Activated CD8-positive, alpha-beta memory T cell treated with anti-CD3 and anti-CD28 coated beads, Interleukin-2, amount 50 U/mL, for 4 hours (primary cell): ENCODE measurements around the gene FFAR1.

Experiments used
- DNase-seq: peaks from one replicate; pipeline ENCODE4 v3.0.0-alpha.2; 2020

FFAR1 gene

GRCh38 chr19:35315883-35316282, 31.8 kb upstream of the FFAR1 start:
- DNase-seq: no peak

GRCh38 chr19:35316560-35316959, 31.1 kb upstream of the FFAR1 start:
- no peak for DNase-seq

GRCh38 chr19:35317464-35318043, 30.1 kb upstream of the FFAR1 start:
- DNase-seq: no peak

GRCh38 chr19:35318679-35319448, 28.8 kb upstream of the FFAR1 start:
- DNase-seq: no peak

GRCh38 chr19:35320065-35320713, 27.5 kb upstream of the FFAR1 start:
- DNase-seq: no peak

GRCh38 chr19:35321291-35321690, 26.4 kb upstream of the FFAR1 start:
- DNase-seq: no peak

GRCh38 chr19:35322014-35322413, 25.7 kb upstream of the FFAR1 start:
- no peak for DNase-seq

- DNase-seq: no peak
These were observed 20.1 kb upstream of the FFAR1 start for GRCh38 chr19:35327642-35328041.

- no peak for DNase-seq
These were observed 18.8 kb upstream of the FFAR1 start, which contains the start of gene CD22 for GRCh38 chr19:35328851-35329285. TSS of gene CD22 (plus strand) at chr19:35329187. CDS start at chr19:35332041, 2,854 bp downstream.

GRCh38 chr19:35329323-35329722, 18.4 kb upstream of the FFAR1 start:
- no peak for DNase-seq

- DNase-seq: no peak
These were observed 17.2 kb upstream of the FFAR1 start for GRCh38 chr19:35330475-35330874.

- DNase-seq: no peak
These were observed 16.0 kb upstream of the FFAR1 start for GRCh38 chr19:35331551-35332214.

- no peak for DNase-seq
These were observed 14.9 kb upstream of the FFAR1 start for GRCh38 chr19:35332817-35333216.

- DNase-seq: no peak
These were observed 13.5 kb upstream of the FFAR1 start for GRCh38 chr19:35334144-35334753.

GRCh38 chr19:35336166-35336955, 11.3 kb upstream of the FFAR1 start:
- no peak for DNase-seq

GRCh38 chr19:35337097-35337983, 10.4 kb upstream of the FFAR1 start:
- no peak for DNase-seq

- DNase-seq: no peak
These were observed 9.8 kb upstream of the FFAR1 start for GRCh38 chr19:35337984-35338296.

GRCh38 chr19:35340431-35340830, 7.3 kb upstream of the FFAR1 start:
- no peak for DNase-seq

GRCh38 chr19:35341006-35341405, 6.7 kb upstream of the FFAR1 start:
- DNase-seq: no peak

- no peak for DNase-seq
These were observed 6.0 kb upstream of the FFAR1 start for GRCh38 chr19:35341565-35342225.

GRCh38 chr19:35342430-35342829, 5.3 kb upstream of the FFAR1 start:
- no peak for DNase-seq
